Colon (tissue), 2 donors: ENCODE data around the gene PIBF1.

Experiments
- FAIRE-seq: peaks from 2 replicates; lab custom pipeline; 2012; peaks lifted over from hg19 to GRCh38; lab: Jason Lieb, UNC
- donor health status: control.
- donor health status: control.

PIBF1 gene

GRCh38 chr13:73061473-73061872, 279.5 kb downstream of the PIBF1 start:
- no peak for FAIRE-seq

DNA sequence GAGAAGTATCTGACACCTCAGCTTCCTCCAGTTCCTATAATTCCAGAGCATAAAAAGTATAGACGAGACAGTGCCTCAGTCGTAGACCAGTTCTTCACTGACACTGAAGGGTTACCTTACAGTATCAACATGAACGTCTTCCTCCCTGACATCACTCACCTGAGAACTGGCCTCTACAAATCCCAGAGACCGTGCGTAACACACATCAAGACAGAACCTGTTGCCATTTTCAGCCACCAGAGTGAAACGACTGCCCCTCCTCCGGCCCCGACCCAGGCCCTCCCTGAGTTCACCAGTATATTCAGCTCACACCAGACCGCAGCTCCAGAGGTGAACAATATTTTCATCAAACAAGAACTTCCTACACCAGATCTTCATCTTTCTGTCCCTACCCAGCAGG, 279.9 kb downstream of the PIBF1 start:
- FAIRE-seq: no peak

GRCh38 chr13:73062468-73062867, 280.5 kb downstream of the PIBF1 start:
- FAIRE-seq: no peak

GRCh38 chr13:73063166-73063565, 281.2 kb downstream of the PIBF1 start:
- no peak for FAIRE-seq

DNA sequence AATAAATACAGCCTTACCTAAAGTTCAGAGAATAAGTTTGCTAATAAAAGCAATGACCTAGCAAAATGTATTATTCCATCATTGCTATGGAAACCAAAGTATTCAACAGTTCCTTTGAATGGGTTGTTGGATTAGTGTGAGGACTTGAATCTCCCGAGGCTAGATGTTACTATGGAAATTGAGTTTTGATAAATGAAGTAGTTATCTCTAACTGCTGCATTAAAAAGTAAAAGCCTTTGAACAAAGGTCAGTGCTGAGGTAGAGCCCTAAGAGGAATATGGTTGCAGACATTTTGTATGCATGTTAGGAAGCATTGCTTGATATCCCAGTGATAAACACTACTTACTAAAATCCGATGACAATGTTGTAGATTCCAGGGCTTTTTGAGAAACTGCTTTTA, 283.1 kb downstream of the PIBF1 start:
- FAIRE-seq: peak; percentile 36

- FAIRE-seq: peak; percentile 55
These were observed 283.9 kb downstream of the PIBF1 start for GRCh38 chr13:73065665-73066340.
